Subcutaneous abdominal adipose tissue (tissue), 5 donors: ENCODE results near the gene GNA12.
"Not testable (repeated sequence)": the region's sequence is repeated elsewhere in the genome, so short reads cannot be mapped to it uniquely, and the experiment has no call there.

Experiments
- H3K27ac ChIP-seq: one replicate; pipeline ENCODE4 v1.7.0; 2013; ENCODE audit warnings: low read depth, mild to moderate bottlenecking, inconsistent platforms, low read length, moderate library complexity
- H3K27me3 ChIP-seq, 5 donors: one replicate each; pipeline ENCODE4 v1.7.0; 2013; ENCODE audit warnings: low read length in 5 of 5, inconsistent platforms in 1 of 5; ENCODE audit not compliant: control insufficient read depth in 5 of 5, insufficient read depth in 4 of 5
- H3K36me3 ChIP-seq, 5 donors: one replicate each; pipeline ENCODE4 v1.7.0; 2013; ENCODE audit warnings: low read length in 5 of 5; ENCODE audit not compliant: control insufficient read depth in 5 of 5, insufficient read depth in 5 of 5
- H3K4me1 ChIP-seq, 5 donors: one replicate each; pipeline ENCODE4 v1.7.0; 2013; ENCODE audit warnings: low read length in 5 of 5, mild to moderate bottlenecking in 3 of 5, moderate library complexity in 1 of 5; ENCODE audit not compliant: control insufficient read depth in 5 of 5, insufficient read depth in 5 of 5
- H3K4me3 ChIP-seq, 5 donors: one replicate each; pipeline ENCODE4 v1.7.0; 2013; ENCODE audit warnings: low read length in 5 of 5, low read depth in 1 of 5
- H3K9ac ChIP-seq, 5 donors: one replicate each; pipeline ENCODE4 v1.7.0; 2013; ENCODE audit warnings: low read length in 5 of 5, mild to moderate bottlenecking in 4 of 5, moderate library complexity in 3 of 5
- H3K9me3 ChIP-seq, 5 donors: one replicate each; pipeline ENCODE4 v1.7.0; 2013; ENCODE audit warnings: low read length in 5 of 5; ENCODE audit not compliant: control insufficient read depth in 5 of 5
- donor health status: healthy.
- donor health status: healthy.
- donor health status: healthy.
- donor health status: healthy.
- donor health status: healthy.

The GNA12 gene

GRCh38 chr7:2726316-2727018 lies 117.6 kb downstream of the GNA12 start:
- Histone ChIP-seq H3K9ac (no peak overlapping the region), H3K4me1 (peaks cover 0 to 21% (median 5%) of the 10 kb centered on the region in 5 donors), H3K4me3 (no peak overlapping the region), H3K9me3 (no peaks in the 10 kb centered on the region), H3K27me3 (no peaks in the 10 kb centered on the region), H3K36me3 (peaks cover 0 to 53% (median 44%) of the 10 kb centered on the region in 5 donors), H3K27ac (no peak overlapping the region)

GRCh38 chr7:2725178-2726105 lies 118.7 kb downstream of the GNA12 start:
- Histone ChIP-seq H3K27me3 (no peaks in the 10 kb centered on the region), H3K27ac (no peak overlapping the region), H3K4me3 (no peak overlapping the region), H3K9me3 (no peaks in the 10 kb centered on the region), H3K9ac (no peak overlapping the region), H3K4me1 (peaks cover 0 to 25% (median 5%) of the 10 kb centered on the region in 5 donors), H3K36me3 (peaks cover 0 to 51% (median 39%) of the 10 kb centered on the region in 5 donors)

GRCh38 chr7:2724453-2725177 lies 119.5 kb downstream of the GNA12 start:
- Histone ChIP-seq H3K4me1 (peaks cover 0 to 16% (median 0%) of the 10 kb centered on the region in 5 donors), H3K4me3 (no peak overlapping the region), H3K36me3 (peaks cover 0 to 49% (median 33%) of the 10 kb centered on the region in 5 donors), H3K9me3 (no peaks in the 10 kb centered on the region), H3K27ac (no peak overlapping the region), H3K27me3 (no peaks in the 10 kb centered on the region), H3K9ac (no peak overlapping the region)

GRCh38 chr7:2724036-2724435 lies 120.1 kb downstream of the GNA12 start:
- H3K36me3 ChIP-seq: peaks cover 0 to 45% (median 31%) of the 10 kb centered on the region in 5 donors
- not testable (repeated sequence) for H3K9me3 ChIP-seq, H3K27me3 ChIP-seq, H3K27ac ChIP-seq, H3K9ac ChIP-seq, H3K4me3 ChIP-seq
- peaks cover 0 to 10% (median 0%) of the 10 kb centered on the region in 5 donors for H3K4me1 ChIP-seq

GRCh38 chr7:2723138-2723850 lies 120.8 kb downstream of the GNA12 start:
- no peaks in the 10 kb centered on the region for H3K9me3 ChIP-seq
- H3K4me1 ChIP-seq: peaks cover 0 to 10% (median 0%) of the 10 kb centered on the region in 5 donors
- no peak overlapping the region for H3K9ac ChIP-seq
- no peaks in the 10 kb centered on the region for H3K27me3 ChIP-seq
- H3K36me3 ChIP-seq: peaks cover 0 to 45% (median 29%) of the 10 kb centered on the region in 5 donors
- no peak overlapping the region for H3K4me3 ChIP-seq
- H3K27ac ChIP-seq: no peak overlapping the region

GRCh38 chr7:2722591-2722990 lies 121.5 kb downstream of the GNA12 start:
- Histone ChIP-seq H3K9ac (no peak overlapping the region), H3K27me3 (no peaks in the 10 kb centered on the region), H3K4me3 (no peak overlapping the region), H3K36me3 (peaks cover 0 to 48% (median 31%) of the 10 kb centered on the region in 5 donors), H3K4me1 (peaks cover 0 to 10% (median 1%) of the 10 kb centered on the region in 5 donors), H3K27ac (no peak overlapping the region), H3K9me3 (no peaks in the 10 kb centered on the region)

GRCh38 chr7:2721842-2722241 lies 122.3 kb downstream of the GNA12 start:
- Histone ChIP-seq H3K9me3 (no peaks in the 10 kb centered on the region), H3K27me3 (no peaks in the 10 kb centered on the region), H3K4me3 (no peak overlapping the region), H3K4me1 (peaks cover 0 to 15% (median 6%) of the 10 kb centered on the region in 5 donors), H3K27ac (no peak overlapping the region), H3K36me3 (peaks cover 0 to 43% (median 31%) of the 10 kb centered on the region in 5 donors), H3K9ac (no peak overlapping the region)

- Histone ChIP-seq H3K4me1 (peaks cover 0 to 27% (median 10%) of the 10 kb centered on the region in 5 donors), H3K9ac (no peak overlapping the region), H3K27me3 (no peaks in the 10 kb centered on the region), H3K9me3 (peaks cover 0 to under 1% (median 0%) of the 10 kb centered on the region in 5 donors), H3K4me3 (no peak overlapping the region), H3K36me3 (peaks cover 0 to 32% (median 23%) of the 10 kb centered on the region in 5 donors), H3K27ac (no peak overlapping the region)
Observed at GRCh38 chr7:2720024-2720423, 124.1 kb downstream of the GNA12 start.

GRCh38 chr7:2719007-2719406 lies 125.1 kb downstream of the GNA12 start:
- Histone ChIP-seq H3K4me1 (peaks cover 0 to 33% (median 10%) of the 10 kb centered on the region in 5 donors), H3K27me3 (no peaks in the 10 kb centered on the region), H3K27ac (no peak overlapping the region), H3K9me3 (peaks cover 0 to 6% (median 0%) of the 10 kb centered on the region in 5 donors), H3K9ac (no peak overlapping the region), H3K36me3 (peaks cover 0 to 29% (median 20%) of the 10 kb centered on the region in 5 donors), H3K4me3 (no peak overlapping the region)
